Measurements from ENCODE around the gene TXNL4A. TPM values are rescaled to one million over a fixed set of nuclear protein-coding genes. Genes with fewer than 3 reads are reported as not detected.
"Not testable (repeated sequence)": the region's sequence is repeated elsewhere in the genome, so short reads cannot be mapped to it uniquely, and the experiment has no call there.

Gene TXNL4A
- 73.6 and 76.3 TPM in 2 replicates for total RNA-seq (2012; rRNA removed)

- Histone ChIP-seq H3K4me1 (ENCODE audit: control insufficient read depth, insufficient read depth, low read length) (peaks cover 11% of the 10 kb centered on the region), H3K4me3 (ENCODE audit: low read length) (peak within 1 kb of the TSS; percentile 79), H3K27me3 (ENCODE audit: control insufficient read depth, insufficient read depth, low read length) (no peaks in the 10 kb centered on the region), H3K4me2 (ENCODE audit: low read length) (peak within 1 kb of the TSS; percentile 91), H3K9ac (ENCODE audit: low read depth, low read length) (peak within 1 kb of the TSS; percentile 97), H3K36me3 (ENCODE audit: insufficient read depth, low read length) (peaks cover 16% of the 10 kb centered on the region), H3K9me3 (replicated peaks; ENCODE audit: low read length) (no peaks in the 10 kb centered on the region)
Observed at GRCh38 chr18:79988451-79989194, at the start of gene TXNL4A. TSS of gene TXNL4A (minus strand) at chr18:79988563. CDS start at chr18:79988392, 171 bp downstream.

GRCh38 chr18:80037300-80037699, 48.9 kb upstream of the TXNL4A start:
- peaks cover 22% of the 10 kb centered on the region for H3K36me3 ChIP-seq (ENCODE audit: insufficient read depth, low read length)
- H3K27me3 ChIP-seq (ENCODE audit: control insufficient read depth, insufficient read depth, low read length): no peaks in the 10 kb centered on the region
- no peak overlapping the region for H3K4me3 ChIP-seq (ENCODE audit: low read length)
- no peaks in the 10 kb centered on the region for H3K9me3 ChIP-seq (replicated peaks; ENCODE audit: low read length)
- peaks cover 10% of the 10 kb centered on the region for H3K4me1 ChIP-seq (ENCODE audit: control insufficient read depth, insufficient read depth, low read length)
- H3K9ac ChIP-seq (ENCODE audit: low read depth, low read length): no peak overlapping the region
- no peak overlapping the region for H3K4me2 ChIP-seq (ENCODE audit: low read length)

GRCh38 chr18:80035997-80036396, 47.6 kb upstream of the TXNL4A start:
- Histone ChIP-seq H3K4me3 (ENCODE audit: low read length) (peak overlapping the region; percentile 96), H3K27me3 (ENCODE audit: control insufficient read depth, insufficient read depth, low read length) (no peaks in the 10 kb centered on the region), H3K4me2 (ENCODE audit: low read length) (peak overlapping the region; percentile 93), H3K9ac (ENCODE audit: low read depth, low read length) (no peak overlapping the region), H3K4me1 (ENCODE audit: control insufficient read depth, insufficient read depth, low read length) (peaks cover 10% of the 10 kb centered on the region), H3K36me3 (ENCODE audit: insufficient read depth, low read length) (peaks cover 17% of the 10 kb centered on the region), H3K9me3 (replicated peaks; ENCODE audit: low read length) (no peaks in the 10 kb centered on the region)

- Histone ChIP-seq H3K4me1 (ENCODE audit: control insufficient read depth, insufficient read depth, low read length) (peaks cover 10% of the 10 kb centered on the region), H3K4me3 (ENCODE audit: low read length) (peak overlapping the region; percentile 96), H3K27me3 (ENCODE audit: control insufficient read depth, insufficient read depth, low read length) (no peaks in the 10 kb centered on the region), H3K9ac (ENCODE audit: low read depth, low read length) (peak overlapping the region; percentile 88), H3K9me3 (replicated peaks; ENCODE audit: low read length) (no peaks in the 10 kb centered on the region), H3K4me2 (ENCODE audit: low read length) (peak overlapping the region; percentile 93), H3K36me3 (ENCODE audit: insufficient read depth, low read length) (peaks cover 15% of the 10 kb centered on the region)
Observed at GRCh38 chr18:80034852-80035406, 46.6 kb upstream of the TXNL4A start.

GRCh38 chr18:80034068-80034851, 45.9 kb upstream of the TXNL4A start, which contains the start of gene RBFA:
TSS of gene RBFA (plus strand) at chr18:80034434. CDS start at chr18:80034496, 62 bp downstream.
- Histone ChIP-seq H3K4me2 (ENCODE audit: low read length) (peak within 1 kb of the TSS; percentile 95), H3K4me3 (ENCODE audit: low read length) (peak within 1 kb of the TSS; percentile 96), H3K27me3 (ENCODE audit: control insufficient read depth, insufficient read depth, low read length) (no peaks in the 10 kb centered on the region), H3K4me1 (ENCODE audit: control insufficient read depth, insufficient read depth, low read length) (peaks cover 10% of the 10 kb centered on the region), H3K9me3 (replicated peaks; ENCODE audit: low read length) (no peaks in the 10 kb centered on the region), H3K36me3 (ENCODE audit: insufficient read depth, low read length) (peaks cover 10% of the 10 kb centered on the region), H3K9ac (ENCODE audit: low read depth, low read length) (peak within 1 kb of the TSS; percentile 88)

GRCh38 chr18:80033181-80034067, 45.1 kb upstream of the TXNL4A start:
- peak overlapping the region; percentile 77 for H3K4me3 ChIP-seq (ENCODE audit: low read length)
- no peaks in the 10 kb centered on the region for H3K27me3 ChIP-seq (ENCODE audit: control insufficient read depth, insufficient read depth, low read length)
- peaks cover 10% of the 10 kb centered on the region for H3K4me1 ChIP-seq (ENCODE audit: control insufficient read depth, insufficient read depth, low read length)
- peak overlapping the region; percentile 81 for H3K9ac ChIP-seq (ENCODE audit: low read depth, low read length)
- peak overlapping the region; percentile 95 for H3K4me2 ChIP-seq (ENCODE audit: low read length)
- H3K36me3 ChIP-seq (ENCODE audit: insufficient read depth, low read length): peaks cover 6% of the 10 kb centered on the region
- no peaks in the 10 kb centered on the region for H3K9me3 ChIP-seq (replicated peaks; ENCODE audit: low read length)

- H3K4me1 ChIP-seq (ENCODE audit: control insufficient read depth, insufficient read depth, low read length): peaks cover 7% of the 10 kb centered on the region
- no peak overlapping the region for H3K4me3 ChIP-seq (ENCODE audit: low read length)
- peaks cover 6% of the 10 kb centered on the region for H3K9me3 ChIP-seq (replicated peaks; ENCODE audit: low read length)
- H3K9ac ChIP-seq (ENCODE audit: low read depth, low read length): no peak overlapping the region
- no peak overlapping the region for H3K4me2 ChIP-seq (ENCODE audit: low read length)
- no peaks in the 10 kb centered on the region for H3K27me3 ChIP-seq (ENCODE audit: control insufficient read depth, insufficient read depth, low read length)
- H3K36me3 ChIP-seq (ENCODE audit: insufficient read depth, low read length): no peaks in the 10 kb centered on the region
Observed at GRCh38 chr18:80029690-80030089, 41.3 kb upstream of the TXNL4A start.

- not testable (repeated sequence) for H3K4me2 ChIP-seq (ENCODE audit: low read length); H3K36me3 ChIP-seq (ENCODE audit: insufficient read depth, low read length); H3K27me3 ChIP-seq (ENCODE audit: control insufficient read depth, insufficient read depth, low read length); H3K4me1 ChIP-seq (ENCODE audit: control insufficient read depth, insufficient read depth, low read length); H3K9ac ChIP-seq (ENCODE audit: low read depth, low read length); H3K4me3 ChIP-seq (ENCODE audit: low read length)
- peaks cover 21% of the 10 kb centered on the region for H3K9me3 ChIP-seq (replicated peaks; ENCODE audit: low read length)
Observed at GRCh38 chr18:80027719-80028118, 39.4 kb upstream of the TXNL4A start.

- Histone ChIP-seq H3K4me1 (ENCODE audit: control insufficient read depth, insufficient read depth, low read length) (peaks cover 7% of the 10 kb centered on the region), H3K27me3 (ENCODE audit: control insufficient read depth, insufficient read depth, low read length) (no peaks in the 10 kb centered on the region), H3K36me3 (ENCODE audit: insufficient read depth, low read length) (no peaks in the 10 kb centered on the region), H3K4me3 (ENCODE audit: low read length) (no peak overlapping the region), H3K9me3 (replicated peaks; ENCODE audit: low read length) (peaks cover 31% of the 10 kb centered on the region), H3K9ac (ENCODE audit: low read depth, low read length) (no peak overlapping the region), H3K4me2 (ENCODE audit: low read length) (no peak overlapping the region)
Observed at GRCh38 chr18:80026363-80026762, 38.0 kb upstream of the TXNL4A start.

- Histone ChIP-seq H3K27me3 (ENCODE audit: control insufficient read depth, insufficient read depth, low read length) (no peaks in the 10 kb centered on the region), H3K4me1 (ENCODE audit: control insufficient read depth, insufficient read depth, low read length) (peaks cover 7% of the 10 kb centered on the region), H3K4me3 (ENCODE audit: low read length) (no peak overlapping the region), H3K4me2 (ENCODE audit: low read length) (no peak overlapping the region), H3K9me3 (replicated peaks; ENCODE audit: low read length) (peaks cover 37% of the 10 kb centered on the region), H3K9ac (ENCODE audit: low read depth, low read length) (no peak overlapping the region), H3K36me3 (ENCODE audit: insufficient read depth, low read length) (no peaks in the 10 kb centered on the region)
Observed at GRCh38 chr18:80023173-80023572, 34.8 kb upstream of the TXNL4A start.

GRCh38 chr18:80022613-80023012, 34.2 kb upstream of the TXNL4A start:
- peaks cover 7% of the 10 kb centered on the region for H3K4me1 ChIP-seq (ENCODE audit: control insufficient read depth, insufficient read depth, low read length)
- H3K36me3 ChIP-seq (ENCODE audit: insufficient read depth, low read length): no peaks in the 10 kb centered on the region
- no peak overlapping the region for H3K9ac ChIP-seq (ENCODE audit: low read depth, low read length)
- H3K27me3 ChIP-seq (ENCODE audit: control insufficient read depth, insufficient read depth, low read length): no peaks in the 10 kb centered on the region
- H3K4me2 ChIP-seq (ENCODE audit: low read length): no peak overlapping the region
- H3K4me3 ChIP-seq (ENCODE audit: low read length): no peak overlapping the region
- peaks cover 37% of the 10 kb centered on the region for H3K9me3 ChIP-seq (replicated peaks; ENCODE audit: low read length)
